GM12801 (cell line): ENCODE measurements around the gene KLHL1.

Experiments
- TF ChIP-seq, protein P1 (sequence below): IDR thresholded peaks from one replicate; pipeline ENCODE4 v1.5.1; 2011; ENCODE audit warnings: control low read depth; ENCODE audit not compliant: insufficient read length; ENCODE audit errors: extremely low read depth

KLHL1 gene

GRCh38 chr13:69999875-70000274 lies 108.4 kb downstream of the KLHL1 start:
- TF ChIP-seq, protein P1, sequence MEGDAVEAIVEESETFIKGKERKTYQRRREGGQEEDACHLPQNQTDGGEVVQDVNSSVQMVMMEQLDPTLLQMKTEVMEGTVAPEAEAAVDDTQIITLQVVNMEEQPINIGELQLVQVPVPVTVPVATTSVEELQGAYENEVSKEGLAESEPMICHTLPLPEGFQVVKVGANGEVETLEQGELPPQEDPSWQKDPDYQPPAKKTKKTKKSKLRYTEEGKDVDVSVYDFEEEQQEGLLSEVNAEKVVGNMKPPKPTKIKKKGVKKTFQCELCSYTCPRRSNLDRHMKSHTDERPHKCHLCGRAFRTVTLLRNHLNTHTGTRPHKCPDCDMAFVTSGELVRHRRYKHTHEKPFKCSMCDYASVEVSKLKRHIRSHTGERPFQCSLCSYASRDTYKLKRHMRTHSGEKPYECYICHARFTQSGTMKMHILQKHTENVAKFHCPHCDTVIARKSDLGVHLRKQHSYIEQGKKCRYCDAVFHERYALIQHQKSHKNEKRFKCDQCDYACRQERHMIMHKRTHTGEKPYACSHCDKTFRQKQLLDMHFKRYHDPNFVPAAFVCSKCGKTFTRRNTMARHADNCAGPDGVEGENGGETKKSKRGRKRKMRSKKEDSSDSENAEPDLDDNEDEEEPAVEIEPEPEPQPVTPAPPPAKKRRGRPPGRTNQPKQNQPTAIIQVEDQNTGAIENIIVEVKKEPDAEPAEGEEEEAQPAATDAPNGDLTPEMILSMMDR = no peak

GRCh38 chr13:69997061-69997460 lies 111.2 kb downstream of the KLHL1 start:
- TF ChIP-seq, protein P1 = no peak

DNA sequence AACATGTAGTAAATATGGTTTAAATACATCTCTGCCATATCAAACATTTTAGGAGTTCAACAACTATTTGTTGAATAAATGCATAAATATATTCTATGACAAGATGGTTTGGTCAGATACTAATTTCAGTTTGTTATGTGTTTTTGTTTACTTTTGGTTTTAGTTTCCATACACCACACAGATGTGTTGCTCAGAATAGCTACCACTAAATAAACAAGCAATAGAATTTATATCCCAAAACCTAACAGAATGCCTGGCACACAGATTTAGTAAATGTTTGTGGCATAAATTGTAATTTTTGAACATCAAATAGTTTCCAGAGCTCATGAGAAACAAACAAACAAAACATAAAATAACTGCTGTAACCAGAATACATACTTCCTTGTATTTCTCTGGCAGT lies 127.5 kb downstream of the KLHL1 start:
- TF ChIP-seq, protein P1 = no peak

GRCh38 chr13:69975496-69975895 lies 132.8 kb downstream of the KLHL1 start:
- TF ChIP-seq, protein P1 = no peak

- TF ChIP-seq, protein P1 = no peak
These were observed 137.7 kb downstream of the KLHL1 start for GRCh38 chr13:69970520-69970919.

DNA sequence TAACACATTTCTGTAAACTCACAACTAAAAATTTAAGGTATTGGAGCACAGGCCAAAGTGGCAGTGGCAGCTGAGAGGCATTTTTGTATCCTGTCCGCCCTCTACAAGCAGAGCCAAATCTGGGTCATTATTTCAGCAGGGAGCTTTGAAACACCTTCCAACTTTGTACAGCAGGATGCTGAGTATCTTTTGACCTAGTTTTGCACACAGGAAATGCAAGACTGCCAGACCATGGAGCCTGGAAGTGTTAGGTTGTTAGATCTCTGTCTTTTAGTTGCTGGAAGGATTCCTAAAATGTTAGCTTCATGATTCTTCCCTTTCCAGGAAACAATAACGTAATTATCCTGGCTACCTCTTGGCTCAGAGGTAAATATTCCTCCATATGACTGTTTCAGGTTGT lies 149.2 kb downstream of the KLHL1 start:
- TF ChIP-seq, protein P1 = no peak

GRCh38 chr13:69956839-69957238 lies 151.4 kb downstream of the KLHL1 start:
- TF ChIP-seq, protein P1 = no peak

GRCh38 chr13:69956349-69956748 lies 151.9 kb downstream of the KLHL1 start:
- TF ChIP-seq, protein P1 = no peak
